Activated CD4-positive, CD25-positive, alpha-beta regulatory T cell treated with anti-CD3 and anti-CD28 coated beads, Interleukin-2, amount 50 U/mL, for 24 hours (primary cell): ENCODE data around the gene UBE2E1.
"Not testable (repeated sequence)": the region's sequence is repeated elsewhere in the genome, so short reads cannot be mapped to it uniquely, and the experiment has no call there.

ENCODE experiments used
- ATAC-seq, 2 donors: fragments of 150-1000 bp; cut with Tn5 transposase; one replicate each; pipeline ENCODE4 v1.10.0; 2021; ENCODE audit warnings: mild to moderate bottlenecking in 1 of 2, moderate library complexity in 1 of 2

The UBE2E1 gene

DNA sequence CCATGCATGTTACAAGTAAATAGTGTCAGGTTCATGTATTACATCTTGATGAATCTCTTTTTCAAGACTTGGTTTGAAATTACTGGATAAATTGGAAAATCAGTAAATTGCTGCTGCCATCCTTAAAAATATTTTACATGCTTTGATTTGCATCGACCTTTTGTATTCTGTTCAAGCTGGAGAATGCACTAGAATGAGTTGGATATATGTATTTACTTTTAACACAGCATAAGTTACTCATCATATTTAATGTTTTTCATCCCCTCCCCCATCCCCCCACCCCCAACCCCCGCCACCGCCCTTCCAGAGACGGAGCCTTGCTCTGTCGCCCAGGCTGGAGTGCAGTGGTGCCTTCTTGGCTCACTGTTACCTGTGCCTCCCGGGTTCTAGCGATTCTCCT lies 16.8 kb downstream of the UBE2E1 start:
- ATAC-seq: no peak

DNA sequence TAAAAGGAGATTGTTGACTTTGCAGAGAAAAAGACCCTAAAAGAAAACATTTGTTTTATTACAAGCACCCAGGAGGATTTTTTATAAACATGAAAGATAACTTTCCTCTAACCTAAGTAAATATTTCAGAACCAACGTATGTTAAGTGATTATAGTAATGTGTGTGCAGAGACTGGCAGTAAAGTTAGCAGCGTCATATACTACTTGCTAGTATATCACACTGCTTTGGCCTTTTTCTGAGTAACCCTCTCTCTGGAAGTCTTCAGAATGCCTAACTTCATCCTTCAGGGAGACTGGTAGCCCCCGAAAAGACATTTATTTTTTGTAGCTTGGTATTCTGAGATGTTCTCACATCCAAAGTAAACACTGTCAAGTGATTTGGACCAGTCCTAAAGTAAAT lies 17.9 kb downstream of the UBE2E1 start:
- no peak for ATAC-seq

DNA sequence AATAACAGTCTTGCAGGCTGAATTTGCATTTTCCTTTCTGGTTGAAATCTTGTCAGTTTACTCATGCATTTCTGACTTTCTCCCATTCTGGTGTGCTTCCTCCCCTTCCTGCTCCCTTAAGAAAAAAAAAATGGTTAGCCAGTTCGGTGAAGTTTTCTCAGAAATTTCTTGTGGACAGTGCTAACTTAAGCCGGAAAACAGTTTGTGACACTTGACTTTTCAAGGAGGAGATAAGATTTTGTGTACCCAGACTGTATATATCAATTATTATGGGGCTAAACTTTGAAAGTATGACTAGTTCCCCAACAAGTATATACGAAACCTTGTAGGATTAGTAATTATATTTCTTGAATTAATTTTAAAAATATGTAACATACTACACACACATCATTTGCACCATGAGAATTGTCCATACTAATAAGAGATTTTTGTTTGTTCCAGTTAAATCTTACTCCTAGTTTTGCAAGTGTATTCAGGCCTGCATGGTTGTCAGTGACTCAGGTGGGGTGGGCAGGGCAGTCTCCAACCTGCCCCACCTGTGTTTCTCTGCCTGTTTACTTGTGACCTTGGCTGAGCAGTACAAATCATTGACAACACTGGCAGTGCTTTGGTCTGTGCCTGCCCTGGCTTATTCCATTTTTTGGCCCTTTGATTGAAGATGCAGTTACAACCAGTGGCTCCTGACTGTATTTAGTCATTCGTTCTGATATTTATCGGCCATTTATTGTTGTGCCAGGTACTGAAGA lies 19.1 kb downstream of the UBE2E1 start:
- no peak for ATAC-seq

DNA sequence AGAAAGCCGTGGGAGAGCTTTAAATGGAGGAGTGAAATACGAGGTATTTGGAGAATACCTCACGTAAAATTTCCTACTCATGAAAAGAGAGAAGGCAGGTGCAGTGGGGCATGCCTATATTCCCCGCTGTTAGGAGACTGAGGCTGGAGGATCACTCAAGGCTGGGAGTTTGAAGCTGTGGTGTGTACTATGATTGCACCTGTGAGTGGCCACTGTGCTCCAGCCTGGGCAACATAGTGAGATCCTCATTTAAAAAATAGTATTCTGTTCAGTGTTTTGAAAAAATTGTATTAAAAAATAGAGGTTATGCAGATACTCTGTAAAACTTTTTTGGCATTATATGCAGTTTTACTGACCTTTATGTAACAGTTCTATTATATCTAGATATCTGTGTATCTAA lies 20.0 kb downstream of the UBE2E1 start:
- no peak for ATAC-seq

DNA sequence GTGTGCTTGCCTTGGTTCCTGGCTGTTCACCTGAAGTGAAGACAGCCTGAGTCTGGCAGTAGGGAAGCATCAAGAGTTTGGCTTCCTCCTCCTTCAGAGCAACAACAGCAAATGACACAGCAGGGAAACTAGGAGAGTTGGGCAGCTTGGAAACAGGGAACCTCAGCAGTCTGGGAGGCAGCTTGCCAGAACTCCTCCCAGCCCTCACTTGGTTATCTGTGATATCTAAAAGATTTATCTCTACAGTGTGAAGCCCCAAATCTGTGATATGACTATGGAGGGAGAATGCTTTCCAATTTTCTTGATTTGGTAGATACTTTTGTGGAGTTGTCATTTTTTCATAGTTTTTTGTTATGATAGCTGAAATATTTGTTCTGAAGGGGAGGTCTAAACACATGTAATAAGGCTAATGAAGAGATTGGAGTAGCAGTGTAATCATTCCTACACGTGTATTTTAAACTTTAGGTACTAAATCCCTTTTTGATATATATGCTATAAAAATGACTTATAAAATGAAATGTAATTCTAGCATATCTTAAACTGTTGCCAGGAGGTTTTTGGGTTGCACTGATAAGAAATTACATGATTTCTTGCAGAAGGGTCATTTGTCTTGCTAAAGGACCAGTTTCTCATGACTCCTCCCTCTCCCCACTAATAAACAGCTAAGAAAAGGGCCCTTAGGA lies 20.8 kb downstream of the UBE2E1 start:
- no peak for ATAC-seq

DNA sequence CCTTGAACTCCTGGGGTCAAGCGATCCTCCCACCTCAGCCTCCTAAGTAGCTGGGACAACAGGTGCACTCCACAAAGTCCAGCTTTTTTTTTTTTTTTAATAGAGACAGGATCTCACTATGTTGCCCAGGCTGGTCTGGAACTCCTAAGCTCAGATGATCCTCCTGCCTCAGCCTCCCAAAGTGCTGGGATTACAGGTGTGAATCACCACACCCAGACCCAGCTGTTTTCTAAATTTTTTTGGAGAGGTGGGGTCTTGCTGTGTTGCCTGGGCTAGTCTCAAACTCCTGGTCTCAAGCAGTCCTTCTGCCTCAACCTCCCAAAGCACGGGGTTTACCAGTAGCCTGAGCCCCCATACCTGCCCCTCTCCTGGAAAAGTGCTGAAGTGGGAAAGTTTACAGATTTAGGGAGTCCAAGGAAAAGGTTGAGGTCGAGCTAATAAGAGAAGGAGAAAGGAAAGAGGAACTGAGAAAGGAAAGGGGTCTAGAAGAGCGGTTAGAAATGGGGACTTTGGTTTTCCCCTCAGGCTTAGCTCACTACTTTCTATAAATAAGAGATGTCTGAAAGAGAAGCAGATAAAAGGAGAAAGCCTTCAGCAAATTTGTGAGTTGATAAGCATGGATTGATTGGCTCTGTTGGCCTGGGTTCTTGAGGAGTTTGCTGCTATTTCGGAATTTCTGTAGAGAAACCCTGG lies 23.6 kb downstream of the UBE2E1 start:
- no peak for ATAC-seq

DNA sequence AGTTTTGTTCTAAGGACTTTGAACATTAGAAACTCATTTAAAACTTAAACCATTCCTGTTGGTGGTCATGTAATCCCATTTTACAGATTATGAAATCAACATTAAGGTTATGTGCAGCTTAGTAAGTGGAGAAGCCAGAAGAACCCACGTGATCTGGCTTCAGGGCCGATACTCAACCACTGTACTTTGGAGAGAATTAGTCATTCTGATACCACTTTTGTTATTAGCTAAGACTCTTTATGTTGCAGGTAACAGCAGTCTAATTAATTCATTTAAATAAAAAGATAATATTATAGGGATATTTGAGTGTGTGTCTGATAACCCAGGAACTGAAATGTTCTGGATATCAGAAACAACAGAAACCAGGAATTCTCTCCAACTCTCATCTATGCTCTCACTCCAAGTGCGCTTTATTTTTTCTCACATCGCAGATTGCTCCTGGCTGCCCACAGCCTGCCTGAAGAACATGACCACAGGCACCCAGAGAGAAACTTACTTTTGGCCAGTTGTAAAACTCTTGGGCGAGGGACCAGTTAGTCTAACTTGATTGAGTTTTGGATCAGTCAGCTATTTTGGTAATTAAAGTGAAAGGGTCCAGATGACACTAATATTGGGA lies 25.2 kb downstream of the UBE2E1 start:
- peak; percentile 87 to 90 for ATAC-seq

DNA sequence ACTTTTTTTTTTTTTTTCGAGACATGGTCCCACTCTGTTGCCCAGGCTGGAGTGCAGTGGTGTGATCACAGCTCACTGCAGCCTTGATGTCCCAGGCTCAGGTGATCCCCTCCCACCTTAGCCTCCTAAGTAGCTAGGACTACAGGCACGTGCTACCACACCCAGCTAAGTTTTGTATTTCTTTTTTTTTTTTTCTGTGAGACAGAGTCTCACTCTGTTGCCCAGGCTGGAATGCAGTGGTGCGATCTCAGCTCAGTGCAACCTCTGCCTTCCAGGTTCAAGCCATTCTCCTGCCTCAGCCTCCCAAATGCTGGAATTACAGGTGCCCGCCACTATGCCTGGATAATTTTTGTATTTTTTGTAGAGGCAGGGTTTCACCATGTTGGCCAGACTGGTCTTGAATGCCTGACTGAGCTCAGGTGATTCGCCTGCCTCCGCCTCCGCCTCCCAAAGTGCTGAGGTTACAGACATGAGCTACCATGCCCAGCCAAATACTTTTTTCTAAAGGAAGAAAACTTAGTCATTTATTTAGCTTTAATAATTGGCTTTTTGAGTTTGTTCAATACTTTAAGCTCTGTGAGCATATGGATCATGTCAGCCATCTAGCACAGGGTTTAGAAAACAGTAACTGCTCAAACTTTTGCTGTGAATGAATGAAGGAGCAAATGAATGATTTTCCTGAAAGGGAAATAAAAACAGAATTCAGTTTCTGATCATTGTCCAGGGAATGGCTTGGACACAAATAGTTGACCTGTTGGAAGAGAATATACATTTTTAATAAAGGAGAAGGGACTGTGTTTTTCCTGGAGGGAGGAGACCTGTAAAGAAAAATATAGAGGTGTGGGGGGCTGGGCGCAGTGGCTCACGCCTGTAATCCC lies 26.0 kb downstream of the UBE2E1 start:
- ATAC-seq: no peak

DNA sequence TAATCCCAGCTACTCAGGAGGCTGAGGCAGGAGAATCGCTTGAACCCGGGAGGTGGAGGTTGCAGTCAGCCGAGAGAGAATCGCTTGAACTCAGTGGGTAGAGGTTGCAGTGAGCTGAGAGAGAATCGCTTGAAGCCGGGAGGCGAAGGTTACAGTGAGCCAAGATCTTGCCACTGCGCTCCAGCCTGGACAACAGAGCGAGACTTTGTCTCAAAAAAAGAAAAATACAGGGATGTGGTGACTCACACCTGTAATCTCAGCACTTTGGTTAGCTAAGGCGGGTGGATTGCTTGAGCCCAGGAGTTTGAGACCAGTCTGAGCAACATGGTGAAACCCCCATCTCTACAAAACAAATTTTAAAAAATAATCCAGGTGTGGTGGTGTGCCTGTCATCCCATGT lies 26.8 kb downstream of the UBE2E1 start:
- no peak for ATAC-seq

DNA sequence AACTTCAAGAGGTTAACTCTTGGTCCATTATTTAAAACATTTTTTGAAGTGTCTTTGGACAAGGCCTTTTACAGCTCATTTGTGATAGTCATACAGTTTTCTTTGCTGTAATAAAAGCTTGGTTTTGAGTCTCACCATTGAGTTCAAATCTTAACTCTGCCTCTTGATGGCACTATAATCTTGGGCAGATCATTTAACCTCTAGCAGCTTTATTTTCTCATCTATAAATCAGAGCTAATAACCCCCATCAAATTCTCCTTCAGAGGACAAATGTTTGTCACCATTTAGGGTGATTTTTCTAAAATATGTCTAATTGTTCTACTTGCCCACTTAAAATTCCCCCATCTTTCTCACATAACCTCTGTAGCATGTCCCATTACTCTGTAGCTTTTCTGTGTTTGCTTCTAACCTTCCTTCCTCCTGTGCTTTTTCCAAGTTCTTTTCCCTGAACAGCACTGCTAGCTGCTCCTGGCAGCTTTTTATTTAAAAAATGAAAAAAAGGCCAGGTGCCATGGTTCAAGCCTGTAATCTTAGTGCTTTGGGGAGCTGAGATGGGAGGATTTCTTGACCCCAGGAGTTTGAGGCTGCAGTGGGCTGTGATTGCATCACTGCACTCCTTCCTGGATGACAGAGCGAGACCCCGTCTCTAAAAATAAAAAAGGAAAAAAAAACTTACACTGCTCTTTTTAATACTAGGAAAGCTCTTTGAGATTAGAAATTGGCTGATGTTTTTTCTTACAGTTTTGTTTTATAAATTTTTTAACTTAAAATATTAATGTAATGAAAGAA lies 28.5 kb downstream of the UBE2E1 start:
- ATAC-seq: no peak

DNA sequence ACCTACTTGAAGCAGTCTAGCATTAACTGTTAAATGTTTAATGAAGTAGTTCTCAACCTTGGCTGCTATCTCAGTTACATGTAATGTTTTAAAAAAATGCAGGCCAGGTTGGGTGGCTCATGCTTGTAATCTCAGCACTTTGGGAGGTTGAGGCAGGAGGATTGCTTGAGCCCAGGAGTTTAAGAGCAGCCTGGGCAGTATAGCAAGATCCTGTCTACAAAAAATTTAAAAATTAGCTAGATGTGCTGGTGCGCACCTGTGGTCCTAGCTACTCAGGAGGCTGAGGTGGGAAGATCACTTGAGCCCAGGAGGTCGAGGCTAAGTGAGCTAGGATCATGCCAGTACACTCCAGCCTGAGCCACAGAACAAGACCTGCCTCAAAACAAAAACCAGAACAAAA lies 29.3 kb downstream of the UBE2E1 start:
- ATAC-seq: no peak

DNA sequence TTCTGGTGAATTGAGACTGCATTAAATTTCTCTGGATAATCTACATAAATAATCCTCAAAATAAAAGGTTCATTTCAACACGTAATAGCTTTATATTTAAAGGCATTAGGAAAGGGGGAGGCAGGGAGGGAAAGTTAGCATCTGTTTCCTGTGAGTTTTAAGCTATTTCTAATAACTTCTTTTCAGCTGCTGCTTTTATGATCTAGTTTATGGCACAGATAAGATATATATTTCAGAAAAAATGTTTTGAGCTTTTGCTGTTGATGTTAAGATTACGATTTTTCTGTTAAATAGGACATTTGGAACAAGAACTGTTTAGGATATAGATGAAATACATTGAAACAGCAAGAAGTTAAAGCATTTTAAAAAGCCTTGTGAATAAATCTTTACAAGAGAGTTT lies 30.0 kb downstream of the UBE2E1 start:
- ATAC-seq: no peak

DNA sequence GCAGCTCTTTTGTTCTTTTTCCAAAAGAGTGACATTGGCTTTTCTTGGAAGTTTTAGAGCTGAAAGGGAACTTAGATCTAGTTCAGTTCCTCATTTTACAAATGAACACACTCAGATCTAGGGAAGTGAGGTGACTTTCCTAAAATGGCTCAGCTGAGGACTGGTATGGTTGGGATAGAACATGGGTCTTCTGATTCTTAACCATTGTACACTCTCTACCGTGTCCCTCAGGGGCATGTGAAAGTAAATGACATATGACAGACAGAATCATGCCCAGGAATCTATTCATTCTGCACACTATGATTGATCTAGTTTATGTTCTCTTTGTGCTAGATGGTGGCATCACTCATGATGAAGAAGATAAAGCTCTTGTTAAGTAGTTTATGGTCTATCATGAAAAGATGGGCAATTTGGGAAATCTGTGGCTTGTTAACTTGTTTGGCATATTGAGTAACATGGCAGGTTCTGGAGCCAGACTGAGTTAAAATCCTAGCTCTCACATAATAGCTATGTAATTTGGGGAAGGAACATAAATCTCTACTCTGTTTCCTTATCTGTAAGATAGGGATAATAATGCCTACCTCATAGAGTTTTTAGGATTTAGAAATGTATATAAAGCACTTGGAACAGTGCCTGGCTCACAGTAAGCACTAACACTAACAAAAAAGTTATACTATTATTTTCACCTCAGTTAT lies 30.9 kb downstream of the UBE2E1 start:
- ATAC-seq: no peak

DNA sequence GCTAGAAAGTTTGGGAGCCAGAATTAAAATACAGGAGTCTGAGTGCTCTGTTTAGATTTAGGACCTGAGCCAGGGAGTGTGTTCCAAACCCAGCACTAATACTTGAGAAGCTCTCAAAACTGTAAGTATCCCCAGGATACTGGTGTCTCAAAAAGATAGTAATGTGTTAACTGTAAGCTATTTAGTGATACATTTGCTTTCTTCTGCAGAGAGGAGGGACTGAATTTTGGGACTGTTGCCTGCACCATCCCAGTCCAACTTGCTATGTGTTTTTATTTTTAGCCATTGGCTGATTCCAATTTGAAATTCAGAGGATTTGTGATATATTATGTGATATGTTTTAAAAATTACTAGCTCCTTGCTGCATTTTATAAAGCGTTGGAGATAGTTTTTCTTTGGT lies 31.5 kb downstream of the UBE2E1 start:
- ATAC-seq: no peak

DNA sequence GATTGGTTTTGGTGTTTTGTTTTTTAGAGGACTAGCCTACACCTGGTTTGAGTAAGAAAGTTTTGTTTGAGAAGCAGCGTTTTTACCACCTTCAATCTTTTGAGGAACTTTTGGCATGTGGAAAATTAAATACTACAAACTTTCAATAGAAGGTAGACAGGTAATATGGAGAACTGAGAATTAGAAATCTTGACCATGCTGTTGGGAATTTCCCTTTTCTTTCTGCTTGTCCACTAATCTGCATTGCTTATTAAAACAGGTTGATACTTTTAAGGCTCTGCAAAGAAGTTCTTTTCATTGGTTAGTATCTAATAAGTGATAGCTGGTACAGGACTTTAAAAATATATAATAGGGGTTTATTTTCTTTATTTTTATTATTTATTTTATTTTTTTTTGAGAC lies 31.9 kb downstream of the UBE2E1 start:
- no peak for ATAC-seq

DNA sequence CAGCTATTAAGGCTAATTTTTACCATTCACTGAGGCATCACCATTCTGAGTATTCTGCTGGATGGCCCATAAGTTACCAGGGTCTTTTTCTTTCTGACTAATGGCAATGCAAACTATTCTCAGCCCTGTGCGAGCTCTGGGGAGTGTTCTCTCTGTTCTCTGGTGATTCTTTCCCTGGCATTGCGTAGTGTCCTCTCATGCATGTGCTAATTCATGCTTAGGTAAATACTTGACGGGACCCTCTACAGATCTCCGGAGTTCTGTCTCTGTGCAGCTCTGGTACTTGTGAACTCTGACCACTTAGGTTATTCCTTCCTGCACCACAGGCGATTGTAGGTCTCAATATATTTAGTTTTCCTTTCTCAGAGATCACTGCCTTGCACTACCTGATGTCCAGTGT lies 34.8 kb downstream of the UBE2E1 start:
- ATAC-seq: no peak

DNA sequence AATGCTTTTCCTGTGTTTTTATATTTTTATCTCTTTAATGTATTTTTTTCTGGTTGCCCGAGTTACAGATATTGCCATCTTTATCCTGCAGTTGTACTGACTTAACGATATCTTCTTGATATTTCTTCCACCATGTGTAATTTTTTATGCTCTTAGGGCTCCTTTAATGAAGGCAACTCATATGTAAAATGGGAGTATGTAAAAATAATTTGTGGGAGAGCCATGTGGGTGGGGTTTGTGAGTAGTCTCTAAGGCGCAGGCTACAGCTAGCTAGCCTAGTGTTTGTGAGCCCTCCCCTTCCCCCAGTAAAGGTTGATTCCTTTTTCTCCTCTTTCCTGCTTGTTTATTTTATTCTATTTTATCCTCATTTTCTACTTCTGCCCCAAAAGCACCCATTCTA lies 38.1 kb downstream of the UBE2E1 start:
- no peak for ATAC-seq

DNA sequence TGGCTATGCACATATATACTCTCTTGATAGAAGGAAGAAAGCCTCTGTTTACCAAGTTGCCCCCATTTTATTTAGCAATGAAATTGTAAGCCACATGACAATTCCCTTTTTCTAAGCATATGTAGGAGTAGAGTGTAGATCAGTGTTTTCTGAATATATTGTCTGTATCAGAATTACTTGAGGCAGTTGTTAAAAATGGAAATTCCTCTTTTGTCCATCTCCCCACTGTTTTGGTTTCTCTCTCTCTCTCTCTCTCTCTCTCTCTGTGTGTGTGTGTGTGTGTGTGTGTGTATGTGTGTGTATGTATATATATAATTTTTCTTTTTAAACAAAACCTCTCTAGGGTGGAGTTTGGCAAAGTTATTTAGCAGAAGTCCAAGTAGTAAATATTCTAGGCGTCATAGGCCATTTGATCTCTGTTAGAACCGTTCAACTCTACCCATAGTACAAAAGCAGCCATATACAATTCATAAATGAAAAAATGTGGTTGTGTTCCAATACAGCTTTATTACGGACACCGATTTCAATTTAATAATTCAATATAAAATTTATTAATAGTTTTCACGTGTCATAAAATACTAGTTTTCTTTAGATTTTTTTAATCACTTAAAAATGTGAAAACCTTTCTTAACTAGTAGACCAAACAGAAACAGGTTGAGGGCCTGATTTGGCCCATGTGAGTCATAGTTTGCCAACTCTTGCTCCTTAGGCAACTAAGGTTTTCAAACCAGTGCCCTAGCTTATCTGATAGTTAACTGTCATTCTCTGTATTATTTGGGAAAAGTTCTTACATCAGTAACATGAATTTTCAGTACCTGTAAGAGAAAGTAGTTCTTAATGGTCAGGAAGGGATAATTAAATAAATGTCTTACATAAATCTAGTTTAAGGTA lies 39.8 kb downstream of the UBE2E1 start:
- ATAC-seq: no peak

DNA sequence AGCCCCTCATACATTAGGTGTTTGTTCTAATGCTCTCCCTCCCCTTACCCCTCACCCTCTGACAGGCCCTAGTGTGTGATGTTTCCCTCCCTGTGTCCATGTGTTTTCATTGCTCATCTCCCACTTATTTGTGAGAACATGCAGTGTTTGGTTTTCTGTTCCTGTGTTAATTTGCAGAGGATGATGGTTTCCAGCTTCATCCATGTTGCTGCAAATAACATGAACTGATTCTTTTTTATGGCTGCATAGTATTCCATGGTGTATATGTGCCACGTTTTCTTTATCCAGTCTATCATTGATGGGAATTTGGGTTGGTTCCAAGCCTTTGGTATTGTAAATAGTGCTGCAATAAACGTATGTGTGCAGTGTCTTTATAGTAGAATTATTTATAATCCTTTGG lies 43.7 kb downstream of the UBE2E1 start:
- not testable (repeated sequence) for ATAC-seq

DNA sequence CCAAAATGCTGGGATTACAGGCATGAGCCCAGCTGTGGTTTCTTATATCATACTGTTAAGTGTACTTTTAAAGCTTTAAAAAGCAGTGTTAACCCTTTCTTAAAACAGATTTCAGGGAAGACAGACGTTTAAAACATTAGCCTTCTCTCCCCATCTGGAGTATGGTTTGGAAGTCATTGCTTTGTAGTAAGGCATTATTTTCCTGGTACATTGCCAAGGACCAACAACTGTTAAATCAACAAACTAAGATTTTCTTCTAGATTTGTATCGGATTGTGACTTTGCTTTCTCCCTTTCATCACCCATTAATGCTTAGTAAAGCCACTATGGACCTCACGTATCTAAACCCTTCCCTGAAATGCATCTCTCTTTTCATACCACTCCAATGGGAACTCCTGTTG lies 50.5 kb downstream of the UBE2E1 start:
- no peak for ATAC-seq
